ENCODE measurements around the gene EDEM2.
"Not testable (repeated sequence)": the region's sequence is repeated elsewhere in the genome, so short reads cannot be mapped to it uniquely, and the experiment has no call there.

EDEM2 gene

GRCh38 chr20:35187584-35188190 is 40.6 kb upstream of the EDEM2 start:
- DNase-seq (ENCODE audit: extremely low read depth, low read depth) = no peak
- TF ChIP-seq, protein P1, sequence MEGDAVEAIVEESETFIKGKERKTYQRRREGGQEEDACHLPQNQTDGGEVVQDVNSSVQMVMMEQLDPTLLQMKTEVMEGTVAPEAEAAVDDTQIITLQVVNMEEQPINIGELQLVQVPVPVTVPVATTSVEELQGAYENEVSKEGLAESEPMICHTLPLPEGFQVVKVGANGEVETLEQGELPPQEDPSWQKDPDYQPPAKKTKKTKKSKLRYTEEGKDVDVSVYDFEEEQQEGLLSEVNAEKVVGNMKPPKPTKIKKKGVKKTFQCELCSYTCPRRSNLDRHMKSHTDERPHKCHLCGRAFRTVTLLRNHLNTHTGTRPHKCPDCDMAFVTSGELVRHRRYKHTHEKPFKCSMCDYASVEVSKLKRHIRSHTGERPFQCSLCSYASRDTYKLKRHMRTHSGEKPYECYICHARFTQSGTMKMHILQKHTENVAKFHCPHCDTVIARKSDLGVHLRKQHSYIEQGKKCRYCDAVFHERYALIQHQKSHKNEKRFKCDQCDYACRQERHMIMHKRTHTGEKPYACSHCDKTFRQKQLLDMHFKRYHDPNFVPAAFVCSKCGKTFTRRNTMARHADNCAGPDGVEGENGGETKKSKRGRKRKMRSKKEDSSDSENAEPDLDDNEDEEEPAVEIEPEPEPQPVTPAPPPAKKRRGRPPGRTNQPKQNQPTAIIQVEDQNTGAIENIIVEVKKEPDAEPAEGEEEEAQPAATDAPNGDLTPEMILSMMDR (IDR thresholded peaks at IDR 0.05; ENCODE audit: low read depth, low read length, missing control alignments) = no peak
- H3K4me3 ChIP-seq (replicated peaks; ENCODE audit: low read depth, low read length) = no peak overlapping the region

DNA sequence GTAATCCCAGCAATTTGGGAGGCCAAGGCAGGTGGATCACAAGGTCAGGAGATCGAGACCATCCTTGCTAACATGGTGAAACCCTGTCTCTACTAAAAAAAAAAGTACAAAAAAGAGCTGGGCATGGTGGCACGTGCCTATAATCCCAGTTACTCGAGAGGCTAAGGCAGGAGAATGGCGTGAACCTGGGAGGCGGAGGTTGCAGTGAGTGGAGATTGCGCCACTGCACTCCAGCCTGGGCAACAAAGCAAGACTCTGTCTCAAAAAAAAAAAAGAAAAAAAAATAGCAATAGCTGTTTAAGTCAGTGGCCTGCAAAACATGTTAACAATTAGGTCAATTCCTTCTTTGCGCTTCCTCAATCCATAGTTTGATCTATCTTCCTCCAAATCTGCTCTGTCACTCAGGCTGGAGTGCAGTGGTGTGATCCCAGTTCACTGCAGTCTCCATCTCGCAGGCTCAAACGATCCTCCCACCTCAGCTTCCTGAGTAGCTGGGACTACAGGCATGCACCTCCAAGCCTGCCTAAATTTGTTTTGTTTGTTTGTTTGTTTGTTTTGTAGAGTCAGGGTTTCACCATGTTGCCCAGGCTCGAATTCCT is 39.7 kb upstream of the EDEM2 start:
- not testable (repeated sequence) for DNase-seq (ENCODE audit: extremely low read depth, low read depth); H3K4me3 ChIP-seq (replicated peaks; ENCODE audit: low read depth, low read length)

GRCh38 chr20:35181731-35182130 is 34.6 kb upstream of the EDEM2 start:
- no peak overlapping the region for H3K4me3 ChIP-seq (replicated peaks; ENCODE audit: low read depth, low read length)
- TF ChIP-seq, protein P1 (IDR thresholded peaks at IDR 0.05; ENCODE audit: low read depth, low read length, missing control alignments) = no peak
- no peak for DNase-seq (ENCODE audit: extremely low read depth, low read depth)

DNA sequence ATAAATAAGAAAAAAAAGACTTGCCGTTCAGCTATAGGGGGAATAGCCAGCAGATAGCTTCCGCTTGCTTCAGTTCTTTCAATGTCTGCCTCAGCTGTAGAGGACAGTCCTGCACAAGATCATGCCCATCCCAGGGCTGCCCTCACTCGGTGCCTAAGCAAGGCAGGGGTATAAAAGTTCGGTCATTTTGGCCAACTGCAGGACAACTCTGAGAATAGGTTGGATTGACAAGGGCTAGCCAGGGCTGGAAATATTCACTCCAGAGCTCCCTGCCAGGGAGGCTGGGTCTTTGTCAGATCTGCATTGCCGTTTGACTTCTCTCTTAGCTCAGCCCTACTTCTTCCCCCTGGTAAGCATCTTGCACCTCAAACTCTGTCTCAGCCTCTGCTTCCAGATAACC is 33.1 kb upstream of the EDEM2 start:
- DNase-seq (ENCODE audit: extremely low read depth, low read depth) = no peak
- H3K4me3 ChIP-seq (replicated peaks; ENCODE audit: low read depth, low read length) = no peak overlapping the region
- TF ChIP-seq, protein P1 (IDR thresholded peaks at IDR 0.05; ENCODE audit: low read depth, low read length, missing control alignments) = no peak

- no peak for DNase-seq (ENCODE audit: extremely low read depth, low read depth)
- H3K4me3 ChIP-seq (replicated peaks; ENCODE audit: low read depth, low read length) = no peak overlapping the region
- TF ChIP-seq, protein P1 (IDR thresholded peaks at IDR 0.05; ENCODE audit: low read depth, low read length, missing control alignments) = no peak
Measured at GRCh38 chr20:35179292-35180212, 32.4 kb upstream of the EDEM2 start.

GRCh38 chr20:35176132-35176531 is 29.0 kb upstream of the EDEM2 start:
- H3K4me3 ChIP-seq (replicated peaks; ENCODE audit: low read depth, low read length) = no peak overlapping the region
- TF ChIP-seq, protein P1 (IDR thresholded peaks at IDR 0.05; ENCODE audit: low read depth, low read length, missing control alignments) = no peak

More at GRCh38 chr20:35176132-35176531, 29.0 kb upstream of the EDEM2 start:
- DNase-seq (ENCODE audit: extremely low read depth, low read depth) = no peak
